ENCODE measurements around the gene BRD1.

DNA sequence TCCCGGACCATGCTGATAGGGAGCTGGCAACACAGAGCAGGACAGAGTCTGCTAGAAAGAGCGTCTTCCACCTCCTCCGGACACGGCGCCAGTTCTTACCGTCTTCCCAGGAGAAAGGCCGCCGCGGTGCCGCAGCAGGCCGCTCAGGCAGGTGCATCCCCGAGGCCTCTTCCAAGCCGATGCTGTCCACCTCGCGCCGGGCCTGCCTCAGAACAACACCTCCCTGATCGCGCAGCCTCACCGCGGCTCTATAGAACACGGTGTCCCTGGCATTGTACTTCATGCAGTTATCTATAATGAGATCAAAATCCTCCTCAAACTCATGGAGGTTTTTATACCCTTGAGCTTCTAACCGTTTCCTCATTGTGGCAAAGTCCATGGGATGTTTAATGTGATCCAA lies 30.0 kb downstream of the BRD1 start:
- TF ChIP-seq, protein P1, sequence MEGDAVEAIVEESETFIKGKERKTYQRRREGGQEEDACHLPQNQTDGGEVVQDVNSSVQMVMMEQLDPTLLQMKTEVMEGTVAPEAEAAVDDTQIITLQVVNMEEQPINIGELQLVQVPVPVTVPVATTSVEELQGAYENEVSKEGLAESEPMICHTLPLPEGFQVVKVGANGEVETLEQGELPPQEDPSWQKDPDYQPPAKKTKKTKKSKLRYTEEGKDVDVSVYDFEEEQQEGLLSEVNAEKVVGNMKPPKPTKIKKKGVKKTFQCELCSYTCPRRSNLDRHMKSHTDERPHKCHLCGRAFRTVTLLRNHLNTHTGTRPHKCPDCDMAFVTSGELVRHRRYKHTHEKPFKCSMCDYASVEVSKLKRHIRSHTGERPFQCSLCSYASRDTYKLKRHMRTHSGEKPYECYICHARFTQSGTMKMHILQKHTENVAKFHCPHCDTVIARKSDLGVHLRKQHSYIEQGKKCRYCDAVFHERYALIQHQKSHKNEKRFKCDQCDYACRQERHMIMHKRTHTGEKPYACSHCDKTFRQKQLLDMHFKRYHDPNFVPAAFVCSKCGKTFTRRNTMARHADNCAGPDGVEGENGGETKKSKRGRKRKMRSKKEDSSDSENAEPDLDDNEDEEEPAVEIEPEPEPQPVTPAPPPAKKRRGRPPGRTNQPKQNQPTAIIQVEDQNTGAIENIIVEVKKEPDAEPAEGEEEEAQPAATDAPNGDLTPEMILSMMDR (conservative IDR thresholded peaks at IDR 0.05; ENCODE audit: low read depth, low read length) = no peak
- no peak for TF ChIP-seq EZH2 (IDR thresholded peaks at IDR 0.05; ENCODE audit: borderline replicate concordance, low read depth, low read length, poor library complexity, severe bottlenecking)

Data from A673 (cell line).